Prostate gland (tissue), 2 donors: ENCODE measurements around the gene BAG3.
A peak's percentile ranks its signal among the peaks of the same experiment; 100 is the strongest.

ENCODE experiments used
- POLR2A ChIP-seq: fragments of 450-650 bp; IDR thresholded peaks from one replicate; pipeline ENCODE4 v1.6.1; 2016; ENCODE audit warnings: antibody characterized with exemption, mild to moderate bottlenecking
- POLR2AphosphoS5 ChIP-seq: sonication (generic); formaldehyde crosslinking; IDR thresholded peaks from one replicate; pipeline ENCODE4 v1.6.1; 2017; ENCODE audit warnings: antibody characterized with exemption
- TF ChIP-seq, protein P1 (sequence below), 4 experiments: fragments of 200-600 bp in 2 of 4; fragments of 450-650 bp in 2 of 4; sonication (generic) in 2 of 4; IDR thresholded peaks; 1 replicate in 3 of 4; 2 replicates in 1 of 4; pipeline ENCODE4 v1.5.1; 2016 to 2019; ENCODE audit warnings: antibody characterized with exemption in 4 of 4, mild to moderate bottlenecking in 2 of 4, moderate library complexity in 2 of 4

- TF ChIP-seq, protein P1, sequence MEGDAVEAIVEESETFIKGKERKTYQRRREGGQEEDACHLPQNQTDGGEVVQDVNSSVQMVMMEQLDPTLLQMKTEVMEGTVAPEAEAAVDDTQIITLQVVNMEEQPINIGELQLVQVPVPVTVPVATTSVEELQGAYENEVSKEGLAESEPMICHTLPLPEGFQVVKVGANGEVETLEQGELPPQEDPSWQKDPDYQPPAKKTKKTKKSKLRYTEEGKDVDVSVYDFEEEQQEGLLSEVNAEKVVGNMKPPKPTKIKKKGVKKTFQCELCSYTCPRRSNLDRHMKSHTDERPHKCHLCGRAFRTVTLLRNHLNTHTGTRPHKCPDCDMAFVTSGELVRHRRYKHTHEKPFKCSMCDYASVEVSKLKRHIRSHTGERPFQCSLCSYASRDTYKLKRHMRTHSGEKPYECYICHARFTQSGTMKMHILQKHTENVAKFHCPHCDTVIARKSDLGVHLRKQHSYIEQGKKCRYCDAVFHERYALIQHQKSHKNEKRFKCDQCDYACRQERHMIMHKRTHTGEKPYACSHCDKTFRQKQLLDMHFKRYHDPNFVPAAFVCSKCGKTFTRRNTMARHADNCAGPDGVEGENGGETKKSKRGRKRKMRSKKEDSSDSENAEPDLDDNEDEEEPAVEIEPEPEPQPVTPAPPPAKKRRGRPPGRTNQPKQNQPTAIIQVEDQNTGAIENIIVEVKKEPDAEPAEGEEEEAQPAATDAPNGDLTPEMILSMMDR (IDR thresholded peaks at IDR 0.05), result no peak
- peak; percentile 91 for TF ChIP-seq POLR2A
- peak; percentile 90 for TF ChIP-seq POLR2AphosphoS5
Measured at GRCh38 chr10:119650692-119651513, at the start of gene BAG3.
